Myocyte (in vitro differentiated cells): Measurements from ENCODE around the gene CCHCR1. TPM values are rescaled to one million over a fixed set of nuclear protein-coding genes. Genes with fewer than 3 reads are reported as not detected.

Experiments
- DNase-seq: peaks from one replicate; pipeline ENCODE4 v3.0.0-alpha.2; 2012; ENCODE audit warnings: low read depth
- total RNA-seq: library from RNA; depleted of rRNA; stranded (reverse); fragments of >200 nt; gene quantifications from 2 replicates; pipeline ENCODE4 v1.2.3, GENCODE V29; 2014

CCHCR1 gene
- total RNA-seq, 1 donor from 2014 or later = 19.8 TPM

- DNase-seq = peak; percentile 41
Observed at GRCh38 chr6:31112478-31112877, 45.1 kb downstream of the CCHCR1 start, which contains the start of gene C6orf15. Gene C6orf15 (minus strand): TSS chr6:31112575. CDS start chr6:31112555, 20 bp downstream.

GRCh38 chr6:31111712-31112111, 45.9 kb downstream of the CCHCR1 start:
- DNase-seq = no peak

- no peak for DNase-seq
Observed at GRCh38 chr6:31110825-31111582, 46.6 kb downstream of the CCHCR1 start.

GRCh38 chr6:31107052-31107451, 50.5 kb downstream of the CCHCR1 start:
- DNase-seq = no peak

- DNase-seq = no peak
Observed at GRCh38 chr6:31103136-31103535, 54.5 kb downstream of the CCHCR1 start.

GRCh38 chr6:31098449-31098938, 59.1 kb downstream of the CCHCR1 start:
- DNase-seq = no peak

- DNase-seq = no peak
Observed at GRCh38 chr6:31096656-31097055, 60.9 kb downstream of the CCHCR1 start.

GRCh38 chr6:31096215-31096614, 61.4 kb downstream of the CCHCR1 start:
- no peak for DNase-seq

- no peak for DNase-seq
Observed at GRCh38 chr6:31094389-31094881, 63.2 kb downstream of the CCHCR1 start.

- DNase-seq = no peak
Observed at GRCh38 chr6:31092769-31093505, 64.7 kb downstream of the CCHCR1 start.

Other genes starting within 250 kb of the CCHCR1 start
- gene GTF2H4, start 249.6 kb downstream of the CCHCR1 start, total RNA-seq = 5.5 and 7.3 TPM in 2 replicates
- gene VARS2, start 243.6 kb downstream of the CCHCR1 start, total RNA-seq = 21.3 and 21.7 TPM in 2 replicates
- not detected in 2 replicates for gene SFTA2, start 225.6 kb downstream of the CCHCR1 start, total RNA-seq
- not detected in 2 replicates for gene MUCL3, start 216.8 kb downstream of the CCHCR1 start, total RNA-seq
- not detected in 2 replicates for gene MUC21, start 174.1 kb downstream of the CCHCR1 start, total RNA-seq
- not detected in 2 replicates for gene MUC22, start 147.3 kb downstream of the CCHCR1 start, total RNA-seq
- 1.2 and 2.4 TPM in 2 replicates for gene C6orf15, start 45.2 kb downstream of the CCHCR1 start, total RNA-seq
- 0.21 and 0.29 TPM in 2 replicates for gene PSORS1C1, start 43.0 kb downstream of the CCHCR1 start, total RNA-seq
- gene CDSN, start 37.4 kb downstream of the CCHCR1 start, total RNA-seq = 0.16 TPM in 1 of 2 replicates, not detected in the other
- gene PSORS1C2, start 18.7 kb downstream of the CCHCR1 start, total RNA-seq = not detected in 2 replicates
- gene TCF19, start 787 bp upstream of the CCHCR1 start, total RNA-seq = 2.8 and 4.0 TPM in 2 replicates
- 1.4 and 2.5 TPM in 2 replicates for gene POU5F1, start 12.9 kb upstream of the CCHCR1 start, total RNA-seq
- gene HLA-C, start 114.3 kb upstream of the CCHCR1 start, total RNA-seq = 348 and 447 TPM in 2 replicates
- gene HLA-B, start 199.4 kb upstream of the CCHCR1 start, total RNA-seq = 137 and 270 TPM in 2 replicates
- 32.5 and 55.9 TPM in 2 replicates for gene MICA, start 245.8 kb upstream of the CCHCR1 start, total RNA-seq